Suprapubic skin (tissue), 4 donors: ENCODE measurements around the gene CAMTA1.

ENCODE experiments used
- CTCF ChIP-seq, 2 donors: fragments of 200-600 bp in 1 of 2; fragments of 450-650 bp in 1 of 2; sonication (generic) in 1 of 2; IDR thresholded peaks; one replicate each; pipeline ENCODE4 v1.5.1; 2016 to 2019; ENCODE audit warnings: antibody characterized with exemption in 2 of 2, mild to moderate bottlenecking in 1 of 2, moderate library complexity in 1 of 2
- EP300 ChIP-seq: sonication (generic); formaldehyde crosslinking; IDR thresholded peaks from one replicate; pipeline ENCODE4 v1.6.1; 2017; ENCODE audit warnings: antibody characterized with exemption
- POLR2A ChIP-seq, 2 donors: fragments of 450-650 bp; IDR thresholded peaks; one replicate each; pipeline ENCODE4 v1.6.1; 2017; ENCODE audit warnings: antibody characterized with exemption in 2 of 2, mild to moderate bottlenecking in 2 of 2, moderate library complexity in 2 of 2
- POLR2AphosphoS5 ChIP-seq, 3 donors: sonication (generic); formaldehyde crosslinking; IDR thresholded peaks; one replicate each; pipeline ENCODE4 v1.6.1; 2017; ENCODE audit warnings: antibody characterized with exemption in 3 of 3

GRCh38 chr1:6963912-6964307, 178.7 kb downstream of the CAMTA1 start:
- no peak for TF ChIP-seq CTCF (IDR thresholded peaks at IDR 0.05)
- no peak for TF ChIP-seq POLR2A (IDR thresholded peaks at IDR 0.05)
- no peak for TF ChIP-seq POLR2AphosphoS5 (IDR thresholded peaks at IDR 0.05)
- no peak for TF ChIP-seq EP300
